Thyroid gland (tissue), 4 donors: ENCODE data around the gene CCDC120. TPM values are rescaled to one million over a fixed set of nuclear protein-coding genes. Genes with fewer than 3 reads are reported as not detected.

ENCODE experiments used
- DNase-seq, 2 donors: peaks; one replicate each; pipeline ENCODE4 v3.0.0-alpha.2; 2019
- H3K27ac ChIP-seq, 3 donors: fragments of 200-600 bp; sonication (generic); 1 replicate in 2 of 3; 2 replicates in 1 of 3; pipeline ENCODE4 v1.5.1; 2016 to 2019; ENCODE audit warnings: mild to moderate bottlenecking in 1 of 3, moderate library complexity in 1 of 3
- H3K27me3 ChIP-seq: fragments of 200-600 bp; sonication (generic); one replicate; pipeline ENCODE4 v1.5.1; 2019
- H3K36me3 ChIP-seq, 2 donors: fragments of 200-600 bp; sonication (generic); one replicate each; pipeline ENCODE4 v1.5.1; 2016 to 2019
- H3K4me1 ChIP-seq, 2 donors: fragments of 200-600 bp; sonication (generic); one replicate each; pipeline ENCODE4 v1.5.1; 2017 to 2019
- H3K4me3 ChIP-seq, 3 donors: fragments of 200-600 bp; sonication (generic); replicated peaks in 1 of 3; 1 replicate in 2 of 3; 2 replicates in 1 of 3; pipeline ENCODE4 v1.5.1; 2016; ENCODE audit warnings: mild to moderate bottlenecking in 1 of 3
- H3K9me3 ChIP-seq: fragments of 200-600 bp; sonication (generic); one replicate; pipeline ENCODE4 v1.5.1; 2017
- CTCF ChIP-seq, 6 experiments: fragments of 200-600 bp in 3 of 6; fragments of 450-650 bp in 3 of 6; sonication (generic) in 3 of 6; IDR thresholded peaks; one replicate each; pipeline ENCODE4 v1.5.1; 2016 to 2019; ENCODE audit warnings: antibody characterized with exemption in 6 of 6, mild to moderate bottlenecking in 2 of 6, inconsistent platforms in 1 of 6, moderate library complexity in 1 of 6
- POLR2A ChIP-seq, 2 donors: fragments of 450-650 bp; IDR thresholded peaks; one replicate each; pipeline ENCODE4 v1.6.1; 2017; ENCODE audit warnings: antibody characterized with exemption in 2 of 2, mild to moderate bottlenecking in 2 of 2, moderate library complexity in 1 of 2
- WGBS, 2 donors: methylation state at CpG; one replicate each; pipeline ENCODE4 v1.1.5; 2017; 5-methylcytosine and 5-hydroxymethylcytosine counted together
- intact Hi-C: fragments of 100-400 bp; cut with DNase I; formaldehyde crosslinking; loops from one replicate; pipeline ENCODE4 v1.15.1; 2023
- total RNA-seq, 4 donors: library from RNA; depleted of rRNA; stranded (reverse); fragments of >200 nt; gene quantifications; one replicate each; pipeline ENCODE4 v1.2.3, GENCODE V29; 2016

Gene CCDC120
- total RNA-seq, 4 donors from 2014 or later: 5.1 to 14.4 (median 6.3) TPM

GRCh38 chrX:49066278-49066677 lies 7.5 kb downstream of the CCDC120 start:
- no peak overlapping the region for H3K27ac ChIP-seq
- no peaks in the 10 kb centered on the region for H3K4me1 ChIP-seq
- DNase-seq: no peak
- H3K36me3 ChIP-seq: no peaks in the 10 kb centered on the region
- H3K9me3 ChIP-seq: no peaks in the 10 kb centered on the region
- intact Hi-C loops: no loop called here
- no peak overlapping the region for H3K4me3 ChIP-seq
- TF ChIP-seq CTCF (IDR thresholded peaks at IDR 0.05): no peak
- TF ChIP-seq POLR2A (IDR thresholded peaks at IDR 0.05): no peak
- H3K27me3 ChIP-seq: no peaks in the 10 kb centered on the region
- WGBS, 2 donors: 94 to 100% methylated on average over 2 of the region's 2 CpGs

- H3K4me3 ChIP-seq: no peak overlapping the region
- peaks cover 0 to 4% of the 10 kb centered on the region in 2 donors for H3K4me1 ChIP-seq
- intact Hi-C loops: no loop called here
- H3K36me3 ChIP-seq: no peaks in the 10 kb centered on the region
- no peaks in the 10 kb centered on the region for H3K9me3 ChIP-seq
- WGBS, 2 donors: 86 to 92% methylated on average over 4 to 8 of the region's 9 CpGs
- no peak for DNase-seq
- H3K27me3 ChIP-seq: no peaks in the 10 kb centered on the region
- H3K27ac ChIP-seq: no peak overlapping the region
- TF ChIP-seq POLR2A (IDR thresholded peaks at IDR 0.05) (no peak), CTCF (IDR thresholded peaks at IDR 0.05) (no peak)
These were observed 7.9 kb downstream of the CCDC120 start for GRCh38 chrX:49066690-49067089.

GRCh38 chrX:49067285-49068120 lies 8.7 kb downstream of the CCDC120 start:
- TF ChIP-seq CTCF (IDR thresholded peaks at IDR 0.05) (no peak), POLR2A (IDR thresholded peaks at IDR 0.05) (no peak)
- H3K27ac ChIP-seq: no peak overlapping the region
- H3K4me1 ChIP-seq: peaks cover 0 to 5% of the 10 kb centered on the region in 2 donors
- H3K4me3 ChIP-seq: no peak overlapping the region
- no peaks in the 10 kb centered on the region for H3K27me3 ChIP-seq
- no peak for DNase-seq
- 95 to 100% methylated on average over 2 to 4 of the region's 41 CpGs for WGBS, 2 donors
- no peaks in the 10 kb centered on the region for H3K36me3 ChIP-seq
- H3K9me3 ChIP-seq: no peaks in the 10 kb centered on the region
- intact Hi-C loops: no loop called here

- H3K27me3 ChIP-seq: no peaks in the 10 kb centered on the region
- TF ChIP-seq CTCF (IDR thresholded peaks at IDR 0.05) (no peak), POLR2A (IDR thresholded peaks at IDR 0.05) (no peak)
- H3K9me3 ChIP-seq: no peaks in the 10 kb centered on the region
- peaks cover 0 to 12% of the 10 kb centered on the region in 2 donors for H3K4me1 ChIP-seq
- WGBS, 2 donors: 91 to 94% methylated on average over 7 of the region's 11 CpGs
- DNase-seq: no peak
- intact Hi-C loops: no loop called here
- H3K36me3 ChIP-seq: no peaks in the 10 kb centered on the region
- no peak overlapping the region for H3K4me3 ChIP-seq
- no peak overlapping the region for H3K27ac ChIP-seq
These were observed 10.2 kb downstream of the CCDC120 start for GRCh38 chrX:49069038-49069437.

GRCh38 chrX:49070988-49071387 lies 12.2 kb downstream of the CCDC120 start:
- H3K27ac ChIP-seq: no peak overlapping the region
- peaks cover 0 to 15% of the 10 kb centered on the region in 2 donors for H3K4me1 ChIP-seq
- no peaks in the 10 kb centered on the region for H3K9me3 ChIP-seq
- H3K36me3 ChIP-seq: no peaks in the 10 kb centered on the region
- H3K4me3 ChIP-seq: no peak overlapping the region
- TF ChIP-seq CTCF (IDR thresholded peaks at IDR 0.05) (no peak), POLR2A (IDR thresholded peaks at IDR 0.05) (no peak)
- intact Hi-C loops: no loop called here
- no peaks in the 10 kb centered on the region for H3K27me3 ChIP-seq
- no peak for DNase-seq
- 93 to 100% methylated on average over 3 of the region's 4 CpGs for WGBS, 2 donors
